Measurements from ENCODE around the gene RBM23. TPM values are rescaled to one million over a fixed set of nuclear protein-coding genes. Genes with fewer than 3 reads are reported as not detected.

Gene RBM23
- total RNA-seq, 1 experiment from 2014 or later, result 78.9 TPM

DNA sequence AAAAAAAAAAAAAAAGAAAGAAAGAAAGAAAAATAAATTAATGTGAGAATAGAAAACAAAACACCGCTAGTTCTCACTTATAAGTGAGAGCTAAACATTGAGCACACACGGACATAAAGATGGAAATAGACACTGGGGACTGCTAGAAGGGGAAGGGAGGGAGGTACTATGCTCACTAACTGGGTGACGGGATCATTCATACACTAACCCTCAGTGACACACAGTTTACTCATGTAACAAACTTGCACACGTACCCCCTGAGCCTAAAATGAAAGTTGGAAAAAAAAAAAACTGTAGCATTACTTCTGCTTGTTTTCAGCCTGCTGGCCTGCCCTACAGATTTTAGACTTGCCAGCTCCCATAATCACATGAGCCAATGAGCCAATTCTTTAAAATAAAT lies 20.7 kb upstream of the RBM23 start:
- TF ChIP-seq, protein P1, sequence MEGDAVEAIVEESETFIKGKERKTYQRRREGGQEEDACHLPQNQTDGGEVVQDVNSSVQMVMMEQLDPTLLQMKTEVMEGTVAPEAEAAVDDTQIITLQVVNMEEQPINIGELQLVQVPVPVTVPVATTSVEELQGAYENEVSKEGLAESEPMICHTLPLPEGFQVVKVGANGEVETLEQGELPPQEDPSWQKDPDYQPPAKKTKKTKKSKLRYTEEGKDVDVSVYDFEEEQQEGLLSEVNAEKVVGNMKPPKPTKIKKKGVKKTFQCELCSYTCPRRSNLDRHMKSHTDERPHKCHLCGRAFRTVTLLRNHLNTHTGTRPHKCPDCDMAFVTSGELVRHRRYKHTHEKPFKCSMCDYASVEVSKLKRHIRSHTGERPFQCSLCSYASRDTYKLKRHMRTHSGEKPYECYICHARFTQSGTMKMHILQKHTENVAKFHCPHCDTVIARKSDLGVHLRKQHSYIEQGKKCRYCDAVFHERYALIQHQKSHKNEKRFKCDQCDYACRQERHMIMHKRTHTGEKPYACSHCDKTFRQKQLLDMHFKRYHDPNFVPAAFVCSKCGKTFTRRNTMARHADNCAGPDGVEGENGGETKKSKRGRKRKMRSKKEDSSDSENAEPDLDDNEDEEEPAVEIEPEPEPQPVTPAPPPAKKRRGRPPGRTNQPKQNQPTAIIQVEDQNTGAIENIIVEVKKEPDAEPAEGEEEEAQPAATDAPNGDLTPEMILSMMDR (conservative IDR thresholded peaks at IDR 0.05; ENCODE audit: low read depth, low read length), result no peak
- no peak for TF ChIP-seq EZH2 (IDR thresholded peaks at IDR 0.05; ENCODE audit: low read length, unreplicated experiment)
- no peak for TF ChIP-seq EZH2phosphoT487 (IDR thresholded peaks at IDR 0.05; ENCODE audit: borderline replicate concordance, low read length)
- no peaks in the 10 kb centered on the region for H3K9me2 ChIP-seq (replicated peaks; ENCODE audit: low read length)
- peak overlapping the region; percentile 22; the same call in 1 of the 2 replicates for H3K4me2 ChIP-seq (ENCODE audit: low read length)
- DNase-seq (peak; percentile 64), ATAC-seq (peak; percentile 80)
- H3F3A ChIP-seq (ENCODE audit: low read length, unreplicated experiment), result no peaks in the 10 kb centered on the region
- ChIA-PET POLR2A (ENCODE audit: unreplicated experiment) (interaction anchor here (0.7 kb wide), 1 partner anchor 256 kb away, joined by 5 read pairs; no protein-coding TSS in a partner anchor), CTCF (interaction anchor here (0.6 kb wide), 3 partner anchors 9 to 56 kb away, joined by 6 to 7 read pairs (median 7); no protein-coding TSS in a partner anchor)
- H2AFZ ChIP-seq (ENCODE audit: low read length), result no peak overlapping the region
- H4K20me1 ChIP-seq (ENCODE audit: low read length), result no peaks in the 10 kb centered on the region
- H3K27ac ChIP-seq (ENCODE audit: low read length), result no peak overlapping the region
- intact Hi-C loops (cut with micrococcal nuclease), result no loop called here
- no peaks in the 10 kb centered on the region for H3K27me3 ChIP-seq (ENCODE audit: low read length)
- H3K4me1 ChIP-seq (ENCODE audit: insufficient read depth, low read length), result no peaks in the 10 kb centered on the region; the same call in 1 of the 2 replicates
- no peaks in the 10 kb centered on the region for H3K79me2 ChIP-seq (ENCODE audit: low read length)
- no peak overlapping the region for H3K4me3 ChIP-seq (ENCODE audit: low read length)
- no TSS peak for BruUV-seq (replicated peaks)
- no peaks in the 10 kb centered on the region for H3K9me3 ChIP-seq (ENCODE audit: low read length)
- no peaks in the 10 kb centered on the region; the same call in 1 of the 2 replicates for H3K36me3 ChIP-seq (ENCODE audit: low read depth, low read length)
- H3K9ac ChIP-seq (ENCODE audit: low read length), result no peak overlapping the region

DNA sequence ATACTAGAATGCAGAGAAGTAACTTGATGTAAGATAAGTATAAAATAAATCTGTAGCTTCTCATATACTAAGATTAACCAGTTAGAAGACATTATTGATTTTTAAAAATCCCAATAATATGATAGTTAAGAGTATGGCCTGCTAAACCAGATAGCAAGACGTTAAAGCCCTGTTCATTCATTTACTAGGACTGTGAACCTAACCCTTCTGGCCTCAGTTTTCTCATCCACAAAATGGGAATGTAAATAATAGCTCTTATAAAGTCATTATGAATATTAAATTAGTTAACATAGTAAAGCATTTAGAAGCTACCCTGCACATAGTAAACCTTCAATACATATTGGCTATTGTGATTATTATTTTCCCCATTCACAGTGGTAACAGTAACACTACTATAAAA lies 16.2 kb upstream of the RBM23 start:
- Histone ChIP-seq H3K4me1 (ENCODE audit: insufficient read depth, low read length) (peaks cover 5% of the 10 kb centered on the region), H3K9me3 (ENCODE audit: low read length) (no peaks in the 10 kb centered on the region), H3K36me3 (ENCODE audit: low read depth, low read length) (no peaks in the 10 kb centered on the region), H3K9me2 (replicated peaks; ENCODE audit: low read length) (no peaks in the 10 kb centered on the region), H3K27ac (ENCODE audit: low read length) (no peak overlapping the region), H3K27me3 (ENCODE audit: low read length) (no peaks in the 10 kb centered on the region), H3K79me2 (ENCODE audit: low read length) (no peaks in the 10 kb centered on the region), H3K9ac (ENCODE audit: low read length) (no peak overlapping the region), H3K4me3 (ENCODE audit: low read length) (no peak overlapping the region), H3F3A (ENCODE audit: low read length, unreplicated experiment) (no peaks in the 10 kb centered on the region), H3K4me2 (ENCODE audit: low read length) (no peak overlapping the region), H2AFZ (ENCODE audit: low read length) (no peak overlapping the region), H4K20me1 (ENCODE audit: low read length) (no peaks in the 10 kb centered on the region)
- TF ChIP-seq EZH2phosphoT487 (IDR thresholded peaks at IDR 0.05; ENCODE audit: borderline replicate concordance, low read length) (no peak), EZH2 (IDR thresholded peaks at IDR 0.05; ENCODE audit: low read length, unreplicated experiment) (no peak)
- TF ChIP-seq, protein P1 (conservative IDR thresholded peaks at IDR 0.05; ENCODE audit: low read depth, low read length), result no peak
- ChIA-PET POLR2A (ENCODE audit: unreplicated experiment) (no interaction called here), CTCF (no interaction called here)
- no TSS peak for BruUV-seq (replicated peaks)
- DNase-seq (no peak), ATAC-seq (no peak)
- intact Hi-C loops (cut with micrococcal nuclease), result no loop called here

DNA sequence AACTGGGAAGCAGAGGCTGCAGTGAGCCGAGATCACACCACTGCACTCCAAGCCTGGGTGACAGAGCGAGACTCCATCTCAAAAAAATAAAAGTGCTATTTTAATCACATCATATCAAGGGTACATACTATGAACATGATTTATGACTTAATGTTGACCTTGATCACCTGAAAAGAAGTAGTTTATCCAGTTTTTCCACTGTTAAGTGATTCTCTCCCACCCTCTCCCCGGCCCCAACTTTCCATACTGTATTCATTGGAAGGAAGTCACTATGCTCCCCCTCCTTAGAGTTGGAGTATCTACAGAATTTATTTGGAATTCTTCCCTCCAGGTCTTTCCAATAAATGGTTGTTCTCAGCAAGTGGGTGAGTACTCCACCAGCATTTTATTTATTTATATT lies 13.2 kb upstream of the RBM23 start:
- H3K79me2 ChIP-seq (ENCODE audit: low read length), result peaks cover 20% of the 10 kb centered on the region
- DNase-seq (peak; percentile 17), ATAC-seq (no peak)
- ChIA-PET CTCF (no interaction called here), POLR2A (ENCODE audit: unreplicated experiment) (no interaction called here)
- H2AFZ ChIP-seq (ENCODE audit: low read length), result no peak overlapping the region
- no peak overlapping the region for H3K4me3 ChIP-seq (ENCODE audit: low read length)
- no peaks in the 10 kb centered on the region for H3K27me3 ChIP-seq (ENCODE audit: low read length)
- BruUV-seq (replicated peaks), result no TSS peak
- intact Hi-C loops (cut with micrococcal nuclease), result no loop called here
- H3K4me1 ChIP-seq (ENCODE audit: insufficient read depth, low read length), result peaks cover 14% of the 10 kb centered on the region
- no peaks in the 10 kb centered on the region for H4K20me1 ChIP-seq (ENCODE audit: low read length)
- H3K9me2 ChIP-seq (replicated peaks; ENCODE audit: low read length), result no peaks in the 10 kb centered on the region
- H3K9ac ChIP-seq (ENCODE audit: low read length), result no peak overlapping the region
- H3K27ac ChIP-seq (ENCODE audit: low read length), result no peak overlapping the region
- TF ChIP-seq EZH2 (IDR thresholded peaks at IDR 0.05; ENCODE audit: low read length, unreplicated experiment) (no peak), EZH2phosphoT487 (IDR thresholded peaks at IDR 0.05; ENCODE audit: borderline replicate concordance, low read length) (no peak)
- TF ChIP-seq, protein P1 (conservative IDR thresholded peaks at IDR 0.05; ENCODE audit: low read depth, low read length), result no peak
- no peak overlapping the region for H3K4me2 ChIP-seq (ENCODE audit: low read length)
- no peaks in the 10 kb centered on the region for H3F3A ChIP-seq (ENCODE audit: low read length, unreplicated experiment)
- H3K9me3 ChIP-seq (ENCODE audit: low read length), result no peaks in the 10 kb centered on the region
- H3K36me3 ChIP-seq (ENCODE audit: low read depth, low read length), result no peaks in the 10 kb centered on the region

Data from PC-3 (cell line).